Posterior cingulate gyrus (tissue), 11 donors: Measurements from ENCODE around the gene SERPINC1.
"Not testable (repeated sequence)": the region's sequence is repeated elsewhere in the genome, so short reads cannot be mapped to it uniquely, and the experiment has no call there.

Experiments used
- DNase-seq, 10 donors: peaks; one replicate each; pipeline versions ENCODE4 v3.0.0 to v3.0.0-alpha.2; 2020 to 2021; ENCODE audit warnings: mixed read lengths in 3 of 10
- intact Hi-C: fragments of 100-400 bp; cut with DNase I; formaldehyde crosslinking; loops from one replicate; pipeline ENCODE4 v1.15.1; 2023

Gene SERPINC1

GRCh38 chr1:173865468-173866164 is 51.5 kb downstream of the SERPINC1 start:
- intact Hi-C loops = loop anchor here (2.0 to 5.0 kb wide), 2 partner anchors 41 to 157 kb away; partner anchors contain the start of genes CENPL, DARS2 and RC3H1
- no peak for DNase-seq

- intact Hi-C loops = no loop called here
- no peak for DNase-seq
These were observed 52.8 kb downstream of the SERPINC1 start for GRCh38 chr1:173864179-173864867.

- no peak for DNase-seq
These were observed 53.6 kb downstream of the SERPINC1 start for GRCh38 chr1:173863224-173864161.

GRCh38 chr1:173862769-173863223 is 54.3 kb downstream of the SERPINC1 start:
- no peak for DNase-seq
- intact Hi-C loops = no loop called here

More at GRCh38 chr1:173863224-173864161, 53.6 kb downstream of the SERPINC1 start:
- intact Hi-C loops = no loop called here

GRCh38 chr1:173862146-173862768 is 54.9 kb downstream of the SERPINC1 start:
- DNase-seq, intact Hi-C loops: not testable (repeated sequence)

GRCh38 chr1:173861731-173862145 is 55.4 kb downstream of the SERPINC1 start:
- intact Hi-C loops = no loop called here
- no peak for DNase-seq

GRCh38 chr1:173860065-173860464 is 57.1 kb downstream of the SERPINC1 start:
- intact Hi-C loops = no loop called here
- DNase-seq = no peak

GRCh38 chr1:173859547-173859946 is 57.6 kb downstream of the SERPINC1 start:
- DNase-seq = peak in 1 of 10 donors; percentile 48
- intact Hi-C loops = not testable (repeated sequence)

GRCh38 chr1:173857363-173857917 is 59.7 kb downstream of the SERPINC1 start:
- DNase-seq = no peak
- intact Hi-C loops = no loop called here

GRCh38 chr1:173856903-173857302 is 60.2 kb downstream of the SERPINC1 start:
- no peak for DNase-seq
- intact Hi-C loops = no loop called here

GRCh38 chr1:173856014-173856413 is 61.1 kb downstream of the SERPINC1 start:
- DNase-seq = no peak
- intact Hi-C loops = no loop called here
